ENCODE data around the gene HHIP. TPM values are rescaled to one million over a fixed set of nuclear protein-coding genes. Genes with fewer than 3 reads are reported as not detected.

The HHIP gene, protein sequence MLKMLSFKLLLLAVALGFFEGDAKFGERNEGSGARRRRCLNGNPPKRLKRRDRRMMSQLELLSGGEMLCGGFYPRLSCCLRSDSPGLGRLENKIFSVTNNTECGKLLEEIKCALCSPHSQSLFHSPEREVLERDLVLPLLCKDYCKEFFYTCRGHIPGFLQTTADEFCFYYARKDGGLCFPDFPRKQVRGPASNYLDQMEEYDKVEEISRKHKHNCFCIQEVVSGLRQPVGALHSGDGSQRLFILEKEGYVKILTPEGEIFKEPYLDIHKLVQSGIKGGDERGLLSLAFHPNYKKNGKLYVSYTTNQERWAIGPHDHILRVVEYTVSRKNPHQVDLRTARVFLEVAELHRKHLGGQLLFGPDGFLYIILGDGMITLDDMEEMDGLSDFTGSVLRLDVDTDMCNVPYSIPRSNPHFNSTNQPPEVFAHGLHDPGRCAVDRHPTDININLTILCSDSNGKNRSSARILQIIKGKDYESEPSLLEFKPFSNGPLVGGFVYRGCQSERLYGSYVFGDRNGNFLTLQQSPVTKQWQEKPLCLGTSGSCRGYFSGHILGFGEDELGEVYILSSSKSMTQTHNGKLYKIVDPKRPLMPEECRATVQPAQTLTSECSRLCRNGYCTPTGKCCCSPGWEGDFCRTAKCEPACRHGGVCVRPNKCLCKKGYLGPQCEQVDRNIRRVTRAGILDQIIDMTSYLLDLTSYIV
- total RNA-seq, result 10 to 100 TPM in 1 of 2 donors, under 1 TPM in 1; 0.66 to 14.3 TPM

GRCh38 chr4:144645631-144646522 lies at the start of gene HHIP:
TSS of gene HHIP (plus strand) at chr4:144646156. CDS start at chr4:144646676, 520 bp downstream.
- whole genome bisulfite sequencing, 2 donors, result 0% methylated on average over 26 to 70 of the region's 79 CpGs
- Histone ChIP-seq H3K36me3 (replicated peaks in 1 of 2; ENCODE audit: insufficient read depth in 1 of 2, low read depth in 2 of 2) (no peaks in the 10 kb centered on the region), H3K27ac (peak within 1 kb of the TSS in 2 of 4 donors; percentile 76 to 78), H3K4me1 (peaks cover 18% of the 10 kb centered on the region), H3K9me3 (no peaks in the 10 kb centered on the region), H3K27me3 (peaks cover 0 to 7% of the 10 kb centered on the region in 2 donors), H3K4me3 (peak within 1 kb of the TSS; percentile 14 to 29)
- no peak for TF ChIP-seq CTCF (IDR thresholded peaks at IDR 0.05)
- peak in 2 of 3 donors; percentile 18 to 48 for TF ChIP-seq POLR2A (IDR thresholded peaks at IDR 0.05)
- ATAC-seq (peak; percentile 72), DNase-seq (peak; percentile 33 to 79 (median 59))
- intact Hi-C loops (cut with DNase I), result no loop called here

DNA sequence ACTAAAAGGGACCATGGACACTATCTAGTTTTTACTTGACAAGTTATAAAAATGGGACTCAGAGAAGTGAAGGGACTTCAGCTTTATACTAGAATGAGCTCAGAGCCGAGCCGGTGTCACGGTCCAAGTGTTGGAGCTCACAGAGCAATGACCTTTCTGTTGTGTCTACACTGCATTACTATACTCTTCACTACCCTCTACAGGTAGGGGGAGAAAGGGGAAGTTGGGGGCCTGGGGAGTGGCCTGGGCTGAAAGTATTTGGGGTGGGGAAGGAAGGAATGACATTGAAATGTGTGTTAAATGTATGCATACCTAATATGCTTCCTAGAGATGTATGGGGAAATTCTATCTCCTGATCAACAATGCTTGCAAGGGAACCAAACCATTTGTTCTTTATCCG lies 48.8 kb upstream of the HHIP start:
- DNase-seq, result no peak
- no peaks in the 10 kb centered on the region for H3K36me3 ChIP-seq (replicated peaks in 1 of 2; ENCODE audit: insufficient read depth in 1 of 2, low read depth in 2 of 2)
- intact Hi-C loops (cut with DNase I), result no loop called here
- H3K9me3 ChIP-seq, result no peaks in the 10 kb centered on the region
- H3K27ac ChIP-seq, result no peak overlapping the region
- no peak for ATAC-seq
- TF ChIP-seq CTCF (IDR thresholded peaks at IDR 0.05) (no peak), POLR2A (IDR thresholded peaks at IDR 0.05) (no peak)
- WGBS, 2 donors, result 85 to 88% methylated on average over 4 of the region's 4 CpGs
- H3K27me3 ChIP-seq, result no peaks in the 10 kb centered on the region
- H3K4me1 ChIP-seq, result no peaks in the 10 kb centered on the region
- H3K4me3 ChIP-seq, result no peak overlapping the region

- Histone ChIP-seq H3K4me3 (no peak overlapping the region), H3K36me3 (replicated peaks in 1 of 2; ENCODE audit: insufficient read depth in 1 of 2, low read depth in 2 of 2) (no peaks in the 10 kb centered on the region), H3K27me3 (no peaks in the 10 kb centered on the region), H3K9me3 (no peaks in the 10 kb centered on the region), H3K27ac (no peak overlapping the region), H3K4me1 (no peaks in the 10 kb centered on the region)
- WGBS, 2 donors, result 26 to 41% methylated on average over 1 of the region's 1 CpG
- DNase-seq (no peak), ATAC-seq (no peak)
- no peak for TF ChIP-seq CTCF (IDR thresholded peaks at IDR 0.05)
- intact Hi-C loops (cut with DNase I), result no loop called here
Measured at GRCh38 chr4:144599621-144600020, 46.3 kb upstream of the HHIP start.

DNA sequence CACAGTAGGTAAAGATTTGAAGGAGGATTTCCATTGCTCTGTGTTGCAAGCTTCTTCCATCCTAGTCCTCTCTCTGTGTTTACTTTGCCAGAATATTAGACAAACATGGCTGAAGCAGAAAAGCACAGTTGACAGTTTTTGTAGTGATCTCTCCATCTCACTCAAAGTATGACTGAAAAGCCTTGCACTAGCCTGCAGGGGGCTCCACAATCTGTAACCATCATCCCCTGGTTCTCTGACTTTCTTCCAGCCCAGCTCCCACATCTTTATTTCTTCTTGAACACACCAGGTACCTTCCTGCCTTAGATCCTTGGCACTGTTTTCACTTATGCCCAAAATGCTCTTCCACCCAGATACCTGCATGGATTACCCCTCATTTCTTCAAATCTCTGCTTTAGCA lies 34.1 kb upstream of the HHIP start:
- H3K9me3 ChIP-seq, result no peaks in the 10 kb centered on the region
- intact Hi-C loops (cut with DNase I), result no loop called here
- no peaks in the 10 kb centered on the region for H3K36me3 ChIP-seq (replicated peaks in 1 of 2; ENCODE audit: insufficient read depth in 1 of 2, low read depth in 2 of 2)
- no peak overlapping the region for H3K27ac ChIP-seq
- peak in 6 of 7 experiments; percentile 14 to 64 (median 42) for TF ChIP-seq CTCF (IDR thresholded peaks at IDR 0.05)
- TF ChIP-seq POLR2A (IDR thresholded peaks at IDR 0.05), result no peak
- DNase-seq, result peak; percentile 25 to 54 (median 40)
- no peaks in the 10 kb centered on the region for H3K4me1 ChIP-seq
- H3K4me3 ChIP-seq, result no peak overlapping the region
- ATAC-seq, result no peak
- no peaks in the 10 kb centered on the region for H3K27me3 ChIP-seq
